DMS79 (cell line): ENCODE measurements around the gene ANKLE1.
"Not testable (repeated sequence)": the region's sequence is repeated elsewhere in the genome, so short reads cannot be mapped to it uniquely, and the experiment has no call there.

Experiments
- DNase-seq: peaks from one replicate; lab custom pipeline; 2025; lab: John Stamatoyannopoulos, UW

ANKLE1 gene

GRCh38 chr19:17282488-17283125 lies 906 bp downstream of the ANKLE1 start:
- DNase-seq, result peak; percentile 74

GRCh38 chr19:17283504-17283996 lies 1.8 kb downstream of the ANKLE1 start:
- no peak for DNase-seq

GRCh38 chr19:17285415-17286135 lies 3.9 kb downstream of the ANKLE1 start:
- DNase-seq, result no peak

DNA sequence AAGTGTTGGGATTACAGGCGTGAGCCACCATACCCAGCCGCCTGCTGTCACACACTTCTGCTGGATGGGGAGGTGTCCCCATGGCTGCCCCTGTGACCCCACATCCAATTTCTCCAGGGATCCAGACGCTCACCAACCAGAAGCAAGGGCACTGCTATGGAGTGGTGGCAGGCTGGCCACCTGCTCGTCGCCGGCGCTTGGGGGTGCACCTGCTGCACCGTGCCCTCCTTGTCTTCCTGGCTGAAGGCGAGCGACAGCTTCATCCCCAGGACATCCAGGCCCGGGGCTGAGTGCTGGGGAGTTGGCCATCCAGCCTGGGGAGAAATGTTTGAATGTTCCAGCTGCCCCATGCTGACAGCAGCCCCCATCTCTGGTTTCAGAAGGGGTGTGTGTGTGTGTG lies 4.6 kb downstream of the ANKLE1 start:
- no peak for DNase-seq

GRCh38 chr19:17286752-17287151 lies 5.1 kb downstream of the ANKLE1 start:
- no peak for DNase-seq

GRCh38 chr19:17289489-17289888 lies 7.8 kb downstream of the ANKLE1 start:
- DNase-seq, result no peak

DNA sequence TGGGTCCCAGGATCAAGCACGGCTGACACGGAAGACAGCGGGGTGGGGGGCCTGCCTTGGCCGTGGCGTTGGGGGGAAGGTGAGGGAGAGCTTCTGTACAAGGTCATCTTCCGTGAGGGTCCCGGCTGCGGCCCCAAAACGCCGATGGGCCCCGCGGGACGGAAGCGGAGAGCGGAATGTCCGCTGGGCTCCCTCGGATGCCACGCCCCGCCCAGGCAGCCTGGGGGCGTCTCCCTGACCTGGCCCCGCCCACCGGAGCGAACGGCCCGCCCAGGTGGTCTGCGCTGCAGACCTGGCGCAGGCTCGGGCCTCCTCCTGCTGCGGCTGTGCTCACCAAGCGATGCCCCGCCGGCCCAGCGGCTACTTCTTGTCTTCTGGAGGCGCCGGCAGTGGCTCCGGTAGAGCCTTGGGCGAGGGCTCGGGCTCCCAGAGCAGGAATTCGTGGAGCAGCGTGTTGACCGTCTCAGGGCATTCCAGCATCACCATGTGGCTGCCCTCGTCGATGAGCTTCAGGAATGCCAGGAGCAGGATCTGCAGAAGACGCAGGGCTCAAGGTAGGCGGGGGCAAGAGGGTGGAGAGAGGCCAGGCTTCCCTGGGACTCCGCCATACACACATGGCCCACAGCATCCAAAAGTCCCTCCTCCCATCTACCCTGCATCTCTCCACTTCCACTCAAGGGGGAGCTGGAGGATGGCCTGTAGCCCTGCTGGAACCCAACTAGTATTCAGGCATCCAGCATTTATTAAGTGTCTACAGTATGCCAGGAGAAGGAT lies 10.8 kb downstream of the ANKLE1 start:
- DNase-seq, result no peak

DNA sequence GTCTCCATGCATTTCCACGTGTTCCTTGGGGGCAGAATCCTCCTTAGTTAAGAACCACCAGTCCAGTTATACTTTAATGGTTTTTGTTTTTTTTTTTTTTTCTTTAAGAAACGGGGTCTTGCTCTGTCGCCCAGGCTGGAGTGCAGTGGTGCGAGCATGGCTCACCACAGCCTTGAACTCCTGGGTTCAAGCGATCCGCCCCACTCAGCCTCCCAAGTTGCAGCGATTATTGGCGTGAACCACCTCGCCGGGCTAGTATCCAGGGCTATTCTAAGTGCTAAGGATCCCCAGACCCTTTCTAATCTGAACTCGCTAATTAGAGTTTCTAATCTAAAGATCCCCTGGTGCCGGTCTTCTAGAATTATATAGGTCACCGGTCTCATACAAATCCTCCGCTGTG lies 11.9 kb downstream of the ANKLE1 start:
- no peak for DNase-seq

- no peak for DNase-seq
Measured at GRCh38 chr19:17294051-17294891, 12.6 kb downstream of the ANKLE1 start.

- DNase-seq, result not testable (repeated sequence)
Measured at GRCh38 chr19:17295551-17295950, 13.8 kb downstream of the ANKLE1 start.

DNA sequence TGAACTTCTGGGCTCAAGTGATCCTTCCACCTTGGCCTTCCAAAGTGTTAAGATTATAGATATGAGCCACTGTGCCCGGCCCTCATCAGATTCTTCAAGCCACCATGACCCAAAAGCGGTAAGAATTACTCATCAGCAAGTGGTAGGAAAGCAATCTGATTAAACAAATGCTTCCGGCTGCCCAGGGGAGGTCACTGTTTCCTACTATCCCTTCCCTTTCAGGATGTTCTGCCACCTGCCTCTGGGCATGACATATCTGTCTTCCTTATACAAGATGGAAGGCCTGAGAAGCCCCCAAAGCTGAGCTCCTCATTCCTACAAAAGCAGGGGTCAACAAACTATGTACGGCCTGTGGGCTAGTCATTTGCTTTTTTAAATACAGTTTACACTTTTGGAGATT lies 14.6 kb downstream of the ANKLE1 start:
- no peak for DNase-seq

DNA sequence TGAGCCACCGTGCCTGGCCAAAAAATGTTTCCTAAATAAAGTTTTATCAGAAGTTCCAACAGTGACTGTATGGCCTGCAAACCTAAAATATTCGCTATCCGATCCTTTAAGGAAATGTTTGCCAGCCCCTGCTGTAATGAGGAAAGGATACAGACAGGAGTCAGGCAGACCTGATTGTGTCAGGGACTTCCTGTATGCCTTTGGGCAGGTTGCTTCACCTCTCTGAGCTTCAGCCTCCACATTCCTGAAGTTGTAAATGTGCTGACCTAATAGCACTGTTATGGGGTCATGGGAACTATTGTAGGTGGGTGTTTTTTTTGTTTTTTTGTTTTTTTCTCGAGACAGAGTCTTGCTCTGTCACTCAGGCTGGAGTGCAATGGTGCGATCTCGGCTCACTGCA lies 15.3 kb downstream of the ANKLE1 start:
- no peak for DNase-seq

DNA sequence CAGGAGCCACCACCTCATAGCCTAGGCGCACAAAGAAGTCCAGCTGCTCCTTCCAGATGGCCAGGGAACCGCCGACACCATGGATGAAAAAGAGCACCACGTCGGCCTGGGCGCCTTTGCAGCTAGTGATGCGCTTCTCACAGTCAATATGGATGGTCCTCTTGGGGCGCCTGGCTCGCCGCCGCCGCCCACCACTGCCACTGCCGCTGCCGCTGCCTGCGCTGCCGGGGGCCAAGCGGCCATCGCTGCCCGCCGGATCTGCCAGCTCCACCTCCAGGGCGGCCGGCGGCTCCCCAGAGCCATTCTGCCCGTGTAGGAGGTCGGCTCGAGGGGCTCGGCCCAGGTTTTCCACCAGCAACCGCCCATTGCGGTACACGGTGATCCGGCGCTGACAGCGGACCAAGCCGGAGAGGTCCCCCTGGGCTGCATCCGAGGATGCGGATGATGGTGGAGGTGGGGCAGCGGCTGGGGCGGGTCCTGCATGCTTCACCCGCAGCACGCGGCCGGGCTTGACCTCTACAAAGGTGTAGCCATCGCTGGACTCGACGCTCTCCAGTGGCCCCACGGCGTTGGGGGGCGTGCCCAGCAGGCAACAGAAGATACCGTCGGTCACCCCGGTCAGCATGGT lies 19.4 kb downstream of the ANKLE1 start:
- no peak for DNase-seq

DNA sequence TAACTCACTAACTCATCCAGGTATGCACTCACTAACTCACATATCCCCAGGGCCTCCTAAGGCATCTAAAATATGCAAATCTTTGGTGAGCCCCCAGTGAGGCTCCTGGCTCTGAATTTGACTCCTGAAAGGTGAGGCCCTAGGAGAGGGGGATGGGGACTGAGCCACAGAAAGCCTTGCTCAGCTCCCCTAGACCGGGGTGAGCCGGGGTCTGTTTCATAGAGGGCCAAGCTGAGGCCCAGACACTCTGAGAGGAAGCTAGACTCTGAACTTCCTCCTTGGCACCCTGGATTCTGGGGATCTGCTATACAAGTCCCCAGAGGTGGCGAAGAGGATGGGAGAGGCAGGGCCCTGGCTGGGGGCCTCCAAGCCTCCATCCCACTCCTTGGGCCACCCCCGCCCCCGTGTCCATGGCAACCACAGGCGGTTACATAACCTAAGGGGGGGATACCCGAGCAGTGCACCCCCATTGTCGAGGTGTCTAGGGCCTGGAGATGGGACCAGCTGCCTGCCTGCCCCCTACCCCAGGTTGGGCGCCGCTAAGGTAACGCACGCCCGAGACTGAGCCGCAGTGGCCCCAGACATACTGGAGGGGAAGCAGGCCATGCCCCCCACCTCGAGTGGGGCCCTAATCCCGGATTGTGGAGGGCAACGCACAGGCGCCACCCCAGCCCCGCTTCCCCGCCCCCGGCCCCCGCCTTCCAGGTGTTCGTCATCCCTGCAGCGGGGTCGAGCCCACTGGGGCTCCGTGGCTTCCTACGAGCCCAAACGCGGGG lies 20.9 kb downstream of the ANKLE1 start:
- DNase-seq, result no peak

DNA sequence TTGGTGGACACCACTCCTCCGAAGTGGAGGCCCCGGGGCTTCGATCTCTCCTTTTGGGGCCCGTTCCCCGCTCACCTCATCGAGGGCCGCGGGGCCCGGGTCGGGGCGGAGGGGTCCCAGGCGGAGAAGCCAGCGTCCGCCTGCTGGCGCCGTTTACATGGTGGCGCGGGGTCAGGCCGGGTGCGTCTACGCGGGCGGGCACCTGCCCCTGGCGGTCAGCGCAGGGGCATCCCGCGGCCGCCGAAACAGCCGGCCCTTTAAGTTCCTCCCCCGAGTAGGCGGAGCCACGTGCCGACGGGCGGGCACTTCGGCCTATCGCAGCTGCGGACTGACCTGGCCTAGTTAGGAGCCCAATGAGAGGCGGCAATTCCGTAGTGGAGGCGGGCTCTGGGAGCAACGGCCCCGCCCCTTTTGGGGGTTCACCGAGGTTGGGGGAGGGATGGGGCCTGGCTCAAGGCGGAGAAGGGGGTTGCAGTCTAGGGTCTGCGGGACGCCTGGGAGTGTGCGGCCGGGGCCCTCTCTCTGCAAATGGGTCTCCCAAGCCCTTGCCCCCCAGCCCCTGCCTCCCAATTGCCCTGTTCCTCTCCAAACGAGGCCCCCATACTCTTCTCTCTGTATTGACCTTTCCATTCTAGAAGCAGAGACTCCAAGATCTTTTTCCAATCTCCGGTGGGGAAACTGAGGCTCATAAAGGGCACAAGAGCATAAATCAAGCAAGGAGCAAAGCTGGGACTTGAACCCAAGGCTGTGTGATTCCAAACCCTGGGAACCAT lies 21.7 kb downstream of the ANKLE1 start, which contains the start of gene ABHD8:
TSS of gene ABHD8 (minus strand) at position 259 of the 773 bp plus-strand sequence. CDS start 1,809 bp downstream, outside the sequence.
- peak; percentile 85 for DNase-seq

GRCh38 chr19:17303940-17304267 lies 22.2 kb downstream of the ANKLE1 start:
- peak; percentile 68 for DNase-seq

GRCh38 chr19:17304386-17305215 lies 22.9 kb downstream of the ANKLE1 start:
- peak; percentile 85 for DNase-seq

DNA sequence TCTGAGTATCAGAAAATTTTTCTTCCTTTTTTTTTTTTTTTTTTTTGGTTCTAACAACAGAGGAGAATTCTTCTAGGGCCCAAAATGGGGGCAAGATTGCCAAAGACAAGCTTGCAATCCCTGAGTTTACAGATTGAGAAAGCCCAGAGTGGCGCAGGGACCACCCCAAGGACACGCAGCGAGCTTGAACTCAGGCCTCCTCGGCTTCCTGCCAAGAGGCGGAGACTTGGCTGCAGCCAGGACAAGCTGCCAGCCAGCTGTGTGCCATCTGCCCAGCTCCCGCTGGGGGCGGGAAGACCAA lies 23.5 kb downstream of the ANKLE1 start:
- DNase-seq, result no peak
